ENCODE measurements around the gene COQ2.

- TF ChIP-seq CTCF (conservative IDR thresholded peaks at IDR 0.05; ENCODE audit: low read length) (no peak), EZH2phosphoT487 (IDR thresholded peaks at IDR 0.05; ENCODE audit: borderline replicate concordance, low read depth, low read length) (no peak)
These were observed 36.0 kb upstream of the COQ2 start for GRCh38 chr4:83320548-83320947.
